ENCODE measurements around the gene SLC38A1. TPM values are rescaled to one million over a fixed set of nuclear protein-coding genes. Genes with fewer than 3 reads are reported as not detected.

Gene SLC38A1
- total RNA-seq, 1 experiment from 2014 or later: 259 TPM

DNA sequence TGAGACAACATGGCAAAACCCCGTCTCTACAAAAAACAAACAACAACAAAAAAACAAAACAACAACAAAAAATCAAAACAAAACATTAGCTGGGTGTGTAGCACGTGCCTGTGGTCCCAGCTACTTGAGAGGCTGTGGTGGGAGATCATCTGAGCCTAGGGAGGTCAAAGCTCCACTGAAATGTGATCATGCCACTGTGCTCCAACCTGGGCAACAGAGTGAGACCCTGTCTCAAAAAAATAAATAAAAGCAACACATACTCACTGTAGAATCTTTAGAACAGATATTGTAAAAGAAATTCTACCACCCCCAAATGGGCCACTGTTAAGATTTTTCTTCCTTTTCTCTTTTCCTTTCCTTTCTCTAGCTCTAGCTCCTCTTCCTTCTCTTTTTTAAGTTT lies 26.3 kb downstream of the SLC38A1 start:
- Mint-ChIP-seq H3K9me3 (ENCODE audit: unreplicated experiment) (peaks cover 18% of the 10 kb centered on the region), H3K27ac (ENCODE audit: unreplicated experiment) (no peak overlapping the region), H3K4me1 (ENCODE audit: low read depth, unreplicated experiment) (peaks cover 13% of the 10 kb centered on the region), H3K4me3 (ENCODE audit: unreplicated experiment) (no peak overlapping the region), H3K27me3 (ENCODE audit: insufficient read depth, unreplicated experiment) (no peaks in the 10 kb centered on the region), H3K36me3 (ENCODE audit: insufficient read depth, unreplicated experiment) (peaks cover 84% of the 10 kb centered on the region)
- H3K9me3 ChIP-seq: no peaks in the 10 kb centered on the region
- BruUV-seq (replicated peaks): no TSS peak
- H3K36me3 ChIP-seq (ENCODE audit: control insufficient read depth, insufficient read depth, low read length): peaks cover 2% of the 10 kb centered on the region; the same call in 1 of the 2 replicates
- CTCF ChIA-PET: no interaction called here
- intact Hi-C loops (cut with micrococcal nuclease; ENCODE audit: unreplicated experiment): no loop called here
- H3K27me3 ChIP-seq (replicated peaks; ENCODE audit: control insufficient read depth, insufficient read depth, low read length): no peaks in the 10 kb centered on the region
- no peak overlapping the region for H3K4me3 ChIP-seq (ENCODE audit: low read depth, low read length)
- no peaks in the 10 kb centered on the region for H3K4me1 ChIP-seq
- no peak for DNase-seq
- TF ChIP-seq, protein P1, sequence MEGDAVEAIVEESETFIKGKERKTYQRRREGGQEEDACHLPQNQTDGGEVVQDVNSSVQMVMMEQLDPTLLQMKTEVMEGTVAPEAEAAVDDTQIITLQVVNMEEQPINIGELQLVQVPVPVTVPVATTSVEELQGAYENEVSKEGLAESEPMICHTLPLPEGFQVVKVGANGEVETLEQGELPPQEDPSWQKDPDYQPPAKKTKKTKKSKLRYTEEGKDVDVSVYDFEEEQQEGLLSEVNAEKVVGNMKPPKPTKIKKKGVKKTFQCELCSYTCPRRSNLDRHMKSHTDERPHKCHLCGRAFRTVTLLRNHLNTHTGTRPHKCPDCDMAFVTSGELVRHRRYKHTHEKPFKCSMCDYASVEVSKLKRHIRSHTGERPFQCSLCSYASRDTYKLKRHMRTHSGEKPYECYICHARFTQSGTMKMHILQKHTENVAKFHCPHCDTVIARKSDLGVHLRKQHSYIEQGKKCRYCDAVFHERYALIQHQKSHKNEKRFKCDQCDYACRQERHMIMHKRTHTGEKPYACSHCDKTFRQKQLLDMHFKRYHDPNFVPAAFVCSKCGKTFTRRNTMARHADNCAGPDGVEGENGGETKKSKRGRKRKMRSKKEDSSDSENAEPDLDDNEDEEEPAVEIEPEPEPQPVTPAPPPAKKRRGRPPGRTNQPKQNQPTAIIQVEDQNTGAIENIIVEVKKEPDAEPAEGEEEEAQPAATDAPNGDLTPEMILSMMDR (IDR thresholded peaks at IDR 0.05; ENCODE audit: insufficient read depth in 1 of 2, low read depth in 1 of 2, low read length in 1 of 2, severe bottlenecking in 1 of 2, unreplicated experiment in 1 of 2): no peak
- POLR2A ChIA-PET: no interaction called here

DNA sequence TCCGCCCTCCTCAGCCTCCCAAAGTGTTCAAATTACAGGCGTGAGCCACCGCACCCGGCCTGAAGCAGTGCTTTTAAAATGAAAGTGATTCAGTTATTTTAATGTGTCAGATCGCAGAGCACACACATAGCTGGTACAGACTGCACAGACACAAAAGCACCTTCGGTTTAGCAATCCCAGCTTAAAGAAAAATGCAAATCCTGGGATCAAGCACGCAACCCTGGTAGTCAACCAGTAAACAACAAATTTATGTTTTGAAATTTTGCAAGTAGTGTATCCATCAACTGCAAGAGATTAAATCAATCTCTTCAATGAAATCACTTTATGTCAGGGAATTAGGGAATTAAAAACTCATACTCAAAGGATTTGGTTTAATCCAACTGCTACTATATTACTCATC lies 28.4 kb downstream of the SLC38A1 start:
- Histone ChIP-seq H3K4me1 (no peaks in the 10 kb centered on the region), H3K27me3 (replicated peaks; ENCODE audit: control insufficient read depth, insufficient read depth, low read length) (no peaks in the 10 kb centered on the region), H3K36me3 (ENCODE audit: control insufficient read depth, insufficient read depth, low read length) (0 out of 2 replicates have a peak, but pooled peaks cover 2% of the 10 kb centered on the region), H3K9me3 (no peaks in the 10 kb centered on the region), H3K4me3 (ENCODE audit: low read depth, low read length) (no peak overlapping the region)
- Mint-ChIP-seq H3K4me3 (ENCODE audit: unreplicated experiment) (no peak overlapping the region), H3K9me3 (ENCODE audit: unreplicated experiment) (peaks cover 9% of the 10 kb centered on the region), H3K4me1 (ENCODE audit: low read depth, unreplicated experiment) (peaks cover 7% of the 10 kb centered on the region), H3K36me3 (ENCODE audit: insufficient read depth, unreplicated experiment) (peaks cover 78% of the 10 kb centered on the region), H3K27ac (ENCODE audit: unreplicated experiment) (no peak overlapping the region), H3K27me3 (ENCODE audit: insufficient read depth, unreplicated experiment) (no peaks in the 10 kb centered on the region)
- POLR2A ChIA-PET: no interaction called here
- BruUV-seq (replicated peaks): no TSS peak
- TF ChIP-seq, protein P1 (IDR thresholded peaks at IDR 0.05; ENCODE audit: insufficient read depth in 1 of 2, low read depth in 1 of 2, low read length in 1 of 2, severe bottlenecking in 1 of 2, unreplicated experiment in 1 of 2): no peak
- no peak for DNase-seq
- intact Hi-C loops (cut with micrococcal nuclease; ENCODE audit: unreplicated experiment): no loop called here
- CTCF ChIA-PET: no interaction called here

DNA sequence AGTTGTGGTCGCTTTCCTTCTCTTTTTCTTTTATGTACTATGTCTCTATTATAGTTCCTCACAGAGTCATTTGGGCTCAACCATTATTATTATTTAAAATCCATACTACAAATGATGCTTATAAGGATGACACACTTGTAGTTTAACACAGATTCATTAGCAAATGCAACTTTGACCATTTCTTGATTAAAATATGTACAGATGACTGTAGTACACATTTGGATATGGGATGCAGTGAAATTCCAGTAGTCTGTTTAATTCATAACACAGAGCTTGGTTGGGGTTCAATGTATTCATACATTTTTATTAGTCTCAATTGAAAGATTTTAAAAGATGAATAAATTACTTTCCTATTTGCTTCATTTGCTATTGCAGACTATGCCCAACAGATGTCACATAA lies 30.0 kb downstream of the SLC38A1 start:
- ChIA-PET POLR2A (no interaction called here), CTCF (no interaction called here)
- BruUV-seq (replicated peaks): no TSS peak
- Mint-ChIP-seq H3K4me3 (ENCODE audit: unreplicated experiment) (no peak overlapping the region), H3K9me3 (ENCODE audit: unreplicated experiment) (peaks cover 4% of the 10 kb centered on the region), H3K4me1 (ENCODE audit: low read depth, unreplicated experiment) (peaks cover 7% of the 10 kb centered on the region), H3K36me3 (ENCODE audit: insufficient read depth, unreplicated experiment) (peaks cover 86% of the 10 kb centered on the region), H3K27me3 (ENCODE audit: insufficient read depth, unreplicated experiment) (no peaks in the 10 kb centered on the region), H3K27ac (ENCODE audit: unreplicated experiment) (no peak overlapping the region)
- Histone ChIP-seq H3K9me3 (no peaks in the 10 kb centered on the region), H3K27me3 (replicated peaks; ENCODE audit: control insufficient read depth, insufficient read depth, low read length) (no peaks in the 10 kb centered on the region), H3K4me3 (ENCODE audit: low read depth, low read length) (no peak overlapping the region), H3K4me1 (no peaks in the 10 kb centered on the region), H3K36me3 (ENCODE audit: control insufficient read depth, insufficient read depth, low read length) (peaks cover 3% of the 10 kb centered on the region; the same call in 1 of the 2 replicates)
- TF ChIP-seq, protein P1 (IDR thresholded peaks at IDR 0.05; ENCODE audit: insufficient read depth in 1 of 2, low read depth in 1 of 2, low read length in 1 of 2, severe bottlenecking in 1 of 2, unreplicated experiment in 1 of 2): no peak
- intact Hi-C loops (cut with micrococcal nuclease; ENCODE audit: unreplicated experiment): no loop called here
- DNase-seq: no peak
